Activated CD4-positive, alpha-beta T cell treated with anti-CD3 and anti-CD28 coated beads, Interleukin-2, Interleukin-6, amounts not matched to agents 100 ng/mL and 50 ng/mL, durations not matched to agents 16 hours and 8 hours (primary cell): Measurements from ENCODE around the gene GIMAP5.
A peak's percentile ranks its signal among the peaks of the same experiment; 100 is the strongest.
"Not testable (repeated sequence)": the region's sequence is repeated elsewhere in the genome, so short reads cannot be mapped to it uniquely, and the experiment has no call there.

Source experiments
- DNase-seq: peaks from one replicate; pipeline ENCODE4 v3.0.0-alpha.2; 2020

GIMAP5 gene

GRCh38 chr7:150735596-150736358 lies 1.4 kb upstream of the GIMAP5 start:
- DNase-seq = no peak

- no peak for DNase-seq
These were observed 354 bp upstream of the GIMAP5 start for GRCh38 chr7:150736864-150737263.

GRCh38 chr7:150738092-150738491 lies 874 bp downstream of the GIMAP5 start:
- DNase-seq = peak; percentile 54

- peak; percentile 63 for DNase-seq
These were observed 1.4 kb downstream of the GIMAP5 start for GRCh38 chr7:150738591-150739001.

GRCh38 chr7:150739033-150739432 lies 1.8 kb downstream of the GIMAP5 start:
- no peak for DNase-seq

- peak; percentile 50 for DNase-seq
These were observed 2.8 kb downstream of the GIMAP5 start for GRCh38 chr7:150740053-150740452.

- peak; percentile 35 for DNase-seq
These were observed 5.2 kb downstream of the GIMAP5 start for GRCh38 chr7:150742286-150742968.

- no peak for DNase-seq
These were observed 6.9 kb downstream of the GIMAP5 start for GRCh38 chr7:150744041-150744656.

- no peak for DNase-seq
These were observed 7.9 kb downstream of the GIMAP5 start for GRCh38 chr7:150745086-150745485.

- DNase-seq = no peak
These were observed 8.7 kb downstream of the GIMAP5 start for GRCh38 chr7:150745876-150746275.

- no peak for DNase-seq
These were observed 9.7 kb downstream of the GIMAP5 start for GRCh38 chr7:150746921-150747320.

GRCh38 chr7:150748376-150748775 lies 11.2 kb downstream of the GIMAP5 start:
- no peak for DNase-seq

GRCh38 chr7:150751702-150752101 lies 14.5 kb downstream of the GIMAP5 start:
- DNase-seq = no peak

GRCh38 chr7:150753239-150753638 lies 16.0 kb downstream of the GIMAP5 start:
- no peak for DNase-seq

- DNase-seq = peak; percentile 75
These were observed 16.8 kb downstream of the GIMAP5 start for GRCh38 chr7:150753826-150754603.

GRCh38 chr7:150754951-150755350 lies 17.7 kb downstream of the GIMAP5 start:
- DNase-seq = peak; percentile 41

GRCh38 chr7:150755473-150756099 lies 18.4 kb downstream of the GIMAP5 start:
- peak; percentile 85 for DNase-seq

- no peak for DNase-seq
These were observed 18.9 kb downstream of the GIMAP5 start for GRCh38 chr7:150756166-150756565.

- peak; percentile 70 for DNase-seq
These were observed 19.6 kb downstream of the GIMAP5 start for GRCh38 chr7:150756858-150757257.

- DNase-seq = no peak
These were observed 22.3 kb downstream of the GIMAP5 start for GRCh38 chr7:150759479-150759878.

- DNase-seq = no peak
These were observed 29.1 kb downstream of the GIMAP5 start for GRCh38 chr7:150766334-150766709.

- DNase-seq = no peak
These were observed 32.5 kb downstream of the GIMAP5 start for GRCh38 chr7:150769768-150770167.

GRCh38 chr7:150774131-150774530 lies 36.9 kb downstream of the GIMAP5 start:
- not testable (repeated sequence) for DNase-seq
